T-helper 1 cell treated with Interleukin-12 subunit alpha and Interleukin-12 subunit beta and Interleukin-4 antibody, amounts not matched to agents 30 μg/mL and 1 μg/mL, for 36 hours (primary cell): Measurements from ENCODE around the gene NDUFC2.
"Not testable (repeated sequence)": the region's sequence is repeated elsewhere in the genome, so short reads cannot be mapped to it uniquely, and the experiment has no call there.

Experiments
- H3K27ac Mint-ChIP-seq: one replicate; pipeline ENCODE4 v1.8.0; 2021; ENCODE audit warnings: mild to moderate bottlenecking, mixed read lengths
- H3K27me3 Mint-ChIP-seq: one replicate; pipeline ENCODE4 v1.8.0; 2021; ENCODE audit warnings: low read depth, mixed read lengths
- H3K36me3 Mint-ChIP-seq: one replicate; pipeline ENCODE4 v1.8.0; 2021; ENCODE audit warnings: low read depth, mixed read lengths
- H3K4me1 Mint-ChIP-seq: one replicate; pipeline ENCODE4 v1.8.0; 2021; ENCODE audit warnings: low read depth, mixed read lengths
- H3K4me3 Mint-ChIP-seq: one replicate; pipeline ENCODE4 v1.8.0; 2021; ENCODE audit warnings: mild to moderate bottlenecking, moderate library complexity, mixed read lengths
- H3K9me3 Mint-ChIP-seq: one replicate; pipeline ENCODE4 v1.8.0; 2021; ENCODE audit warnings: mixed read lengths

Gene NDUFC2

DNA sequence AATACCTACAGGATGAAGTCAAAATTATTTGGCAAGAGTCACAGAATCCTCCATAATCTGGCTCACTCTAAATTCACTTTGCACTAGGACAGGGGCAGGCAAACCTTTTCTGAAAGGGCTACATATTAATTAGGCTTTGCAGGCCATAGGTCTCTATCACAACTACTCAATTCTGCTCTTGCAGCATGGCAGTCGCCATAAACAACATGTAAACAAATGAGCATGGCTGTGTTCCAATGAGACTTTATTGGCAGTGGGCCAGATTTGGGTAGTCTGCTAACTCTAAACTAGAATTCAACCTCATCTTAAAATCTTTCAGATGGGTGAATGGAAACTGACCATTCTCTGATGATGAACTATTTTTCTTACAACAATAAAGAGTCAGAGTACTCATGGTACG is 10.2 kb downstream of the NDUFC2 start:
- Mint-ChIP-seq H3K4me1 (peaks cover 3% of the 10 kb centered on the region), H3K36me3 (peaks cover 35% of the 10 kb centered on the region), H3K27me3 (no peaks in the 10 kb centered on the region), H3K4me3 (no peak overlapping the region), H3K27ac (no peak overlapping the region), H3K9me3 (no peaks in the 10 kb centered on the region)

DNA sequence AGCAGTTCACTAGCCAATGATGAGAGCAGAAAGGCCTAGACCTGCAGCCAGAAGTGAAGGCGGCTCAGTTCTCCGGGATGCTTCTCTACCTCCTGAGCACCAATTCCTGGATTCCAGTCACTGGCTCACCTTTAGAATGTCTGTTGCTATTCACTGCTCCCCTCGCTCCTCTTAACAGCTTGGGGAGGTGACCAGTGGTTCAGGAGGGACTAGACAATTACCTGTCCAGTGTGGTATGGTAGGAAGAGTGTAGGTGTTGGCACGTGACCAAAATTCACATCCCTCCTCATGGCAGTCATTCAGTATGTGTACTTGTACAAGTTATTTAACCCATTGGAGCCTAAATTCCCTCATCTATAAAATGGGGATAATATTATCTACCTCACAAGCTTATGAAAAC is 12.0 kb downstream of the NDUFC2 start:
- Mint-ChIP-seq H3K27me3 (no peaks in the 10 kb centered on the region), H3K9me3 (no peaks in the 10 kb centered on the region), H3K4me1 (peaks cover 3% of the 10 kb centered on the region), H3K4me3 (no peak overlapping the region), H3K27ac (no peak overlapping the region), H3K36me3 (peaks cover 39% of the 10 kb centered on the region)

DNA sequence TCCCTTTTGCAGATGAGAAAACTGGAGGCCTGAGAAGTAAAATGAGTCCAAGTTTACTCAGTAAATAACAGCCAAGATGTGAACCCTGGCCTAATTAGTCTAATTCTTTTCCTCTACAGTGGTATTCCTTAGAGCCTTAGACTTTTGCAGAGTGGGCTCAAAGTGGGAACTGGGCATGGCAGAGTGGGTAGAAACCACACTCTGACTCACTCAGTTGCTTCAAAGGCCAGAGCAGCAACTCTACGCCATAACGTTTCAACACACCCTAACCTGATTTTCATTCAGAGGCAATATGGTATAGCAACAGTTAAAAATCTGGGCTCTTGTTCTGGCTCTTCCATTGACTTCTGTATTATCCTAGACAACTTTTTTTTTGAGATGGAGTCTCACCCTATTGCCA is 13.2 kb downstream of the NDUFC2 start:
- H3K27ac Mint-ChIP-seq = no peak overlapping the region
- H3K4me3 Mint-ChIP-seq = no peak overlapping the region
- peaks cover 32% of the 10 kb centered on the region for H3K36me3 Mint-ChIP-seq
- H3K4me1 Mint-ChIP-seq = peaks cover 1% of the 10 kb centered on the region
- no peaks in the 10 kb centered on the region for H3K27me3 Mint-ChIP-seq
- no peaks in the 10 kb centered on the region for H3K9me3 Mint-ChIP-seq

- Mint-ChIP-seq H3K9me3 (no peaks in the 10 kb centered on the region), H3K27me3 (no peaks in the 10 kb centered on the region), H3K36me3 (peaks cover 25% of the 10 kb centered on the region), H3K4me1 (peaks cover 1% of the 10 kb centered on the region), H3K4me3 (no peak overlapping the region), H3K27ac (no peak overlapping the region)
These were observed 14.5 kb downstream of the NDUFC2 start for GRCh38 chr11:78065203-78065602.

DNA sequence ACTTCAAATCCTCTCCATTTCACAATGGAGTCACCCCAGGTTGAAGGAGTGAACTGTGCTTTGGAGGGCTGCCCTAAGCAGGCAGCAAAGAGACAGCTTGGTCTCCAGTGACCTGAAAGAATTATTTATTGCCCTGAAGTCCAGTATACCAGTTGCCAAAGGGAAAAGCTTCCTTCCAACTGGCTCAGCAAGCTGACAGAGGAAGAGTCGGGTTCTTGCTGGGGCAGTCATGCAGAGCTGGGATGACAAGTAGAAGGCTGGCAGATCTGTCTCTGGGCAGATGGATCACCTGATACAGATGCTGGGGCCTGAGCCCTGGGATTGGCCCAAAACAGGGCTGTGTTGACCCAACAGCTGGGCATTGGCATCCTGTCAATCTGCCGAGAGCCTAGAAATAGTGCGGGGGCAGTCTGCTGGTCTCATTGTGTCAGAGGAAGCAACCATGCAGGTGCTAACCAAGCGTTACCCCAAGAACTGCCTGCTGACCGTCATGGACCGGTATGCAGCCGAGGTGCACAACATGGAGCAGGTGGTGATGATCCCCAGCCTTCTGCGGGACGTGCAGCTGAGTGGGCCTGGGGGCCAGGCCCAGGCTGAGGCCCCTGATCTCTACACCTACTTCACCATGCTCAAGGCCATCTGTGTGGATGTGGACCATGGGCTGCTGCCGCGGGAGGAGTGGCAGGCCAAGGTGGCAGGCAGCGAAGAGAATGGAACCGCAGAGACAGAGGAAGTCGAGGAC is 16.1 kb downstream of the NDUFC2 start, which contains the start of gene THRSP:
Gene THRSP (plus strand): TSS at position 422 of the 742 bp plus-strand sequence. CDS start 21 bp downstream, at position 443.
- H3K4me1 Mint-ChIP-seq = peaks cover 1% of the 10 kb centered on the region
- H3K9me3 Mint-ChIP-seq = no peaks in the 10 kb centered on the region
- H3K27ac Mint-ChIP-seq = no peak within 1 kb of the TSS
- peaks cover 14% of the 10 kb centered on the region for H3K36me3 Mint-ChIP-seq
- no peak within 1 kb of the TSS for H3K4me3 Mint-ChIP-seq
- no peaks in the 10 kb centered on the region for H3K27me3 Mint-ChIP-seq

- Mint-ChIP-seq H3K9me3 (no peaks in the 10 kb centered on the region), H3K27ac (no peak overlapping the region), H3K36me3 (peaks cover 9% of the 10 kb centered on the region), H3K27me3 (no peaks in the 10 kb centered on the region), H3K4me3 (no peak overlapping the region), H3K4me1 (no peaks in the 10 kb centered on the region)
These were observed 17.0 kb downstream of the NDUFC2 start for GRCh38 chr11:78062671-78063070.

DNA sequence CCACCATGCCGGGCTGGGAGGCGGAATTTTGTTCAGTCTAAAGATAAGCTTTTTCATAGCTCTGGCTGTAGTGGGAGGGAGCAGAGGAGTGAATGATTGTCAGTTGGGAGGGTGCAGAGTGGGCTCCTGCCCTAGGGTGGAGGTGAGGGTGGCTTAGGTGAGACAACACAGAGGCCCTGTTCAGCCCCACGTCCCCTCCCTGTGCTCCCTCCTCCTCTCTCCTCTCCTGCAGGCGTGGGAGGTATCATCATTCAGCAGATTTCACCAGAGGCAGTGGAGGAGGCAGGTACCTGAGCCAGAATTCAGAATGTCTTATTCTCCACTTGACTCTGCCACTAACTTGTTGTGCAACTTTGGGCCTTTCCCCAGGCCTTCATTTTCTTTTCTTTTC is 17.7 kb downstream of the NDUFC2 start:
- Mint-ChIP-seq H3K36me3 (peaks cover 4% of the 10 kb centered on the region), H3K27me3 (no peaks in the 10 kb centered on the region), H3K4me3 (no peak overlapping the region), H3K9me3 (no peaks in the 10 kb centered on the region), H3K4me1 (no peaks in the 10 kb centered on the region), H3K27ac (no peak overlapping the region)

DNA sequence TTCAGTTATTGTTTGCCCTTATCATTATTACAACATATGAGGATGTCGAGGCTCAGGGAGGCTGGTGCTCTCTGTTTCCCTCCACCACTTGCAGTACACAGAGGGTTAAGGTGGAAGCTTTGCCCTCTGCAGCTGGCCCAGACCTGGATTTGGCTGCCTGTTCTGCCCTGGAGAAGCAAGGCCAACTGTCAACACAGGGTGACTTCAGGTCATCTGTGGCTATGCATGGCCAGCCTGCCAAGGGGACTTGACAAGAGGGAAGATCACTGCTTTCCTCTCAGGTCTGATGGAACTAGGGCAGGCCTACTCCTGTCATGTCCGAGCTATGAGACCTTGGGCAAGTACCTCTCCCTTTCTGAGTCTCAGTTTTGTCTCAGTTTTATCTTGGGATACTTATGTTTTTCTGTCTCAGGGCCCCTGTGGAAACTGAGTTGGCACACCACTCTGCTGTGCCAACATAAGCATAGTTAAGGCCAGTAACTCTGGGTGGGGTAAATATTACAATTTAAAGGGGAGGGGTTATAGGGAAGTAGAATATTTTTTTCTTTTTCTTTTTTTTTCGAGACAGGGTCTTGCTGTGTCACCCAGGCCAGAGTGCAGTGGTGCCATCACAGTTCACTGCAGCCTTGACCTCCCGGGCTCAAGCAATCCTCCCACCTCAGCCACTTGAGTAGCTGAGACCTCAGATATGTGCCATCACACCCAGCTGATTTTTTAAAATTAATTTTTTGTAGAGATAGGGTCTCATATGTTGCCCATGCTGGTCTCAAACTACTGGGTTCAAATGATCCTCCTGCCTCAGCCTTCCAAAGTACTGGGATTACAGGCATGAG is 18.4 kb downstream of the NDUFC2 start:
- H3K27me3 Mint-ChIP-seq = no peaks in the 10 kb centered on the region
- H3K27ac Mint-ChIP-seq = no peak overlapping the region
- peaks cover 4% of the 10 kb centered on the region for H3K36me3 Mint-ChIP-seq
- no peaks in the 10 kb centered on the region for H3K9me3 Mint-ChIP-seq
- H3K4me1 Mint-ChIP-seq = no peaks in the 10 kb centered on the region
- H3K4me3 Mint-ChIP-seq = no peak overlapping the region

DNA sequence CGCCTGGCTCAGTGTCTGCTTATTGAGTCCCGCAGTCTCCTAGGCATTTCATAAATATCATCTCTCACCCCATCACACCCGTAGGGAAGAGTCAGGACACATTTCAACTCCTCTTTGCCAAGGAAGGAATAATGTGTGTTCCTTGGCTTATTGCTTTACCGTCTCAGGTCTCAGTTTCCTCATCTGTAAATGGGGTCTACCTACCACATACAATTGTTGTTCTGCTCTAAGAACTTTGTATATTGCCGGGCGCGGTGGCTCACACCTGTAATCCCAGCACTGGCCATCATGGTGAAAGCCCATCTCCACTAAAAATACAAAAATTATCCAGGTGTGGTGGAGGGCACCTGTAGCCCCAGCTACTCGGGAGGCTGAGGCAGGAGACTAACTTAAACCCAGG is 19.1 kb downstream of the NDUFC2 start:
- Mint-ChIP-seq H3K4me1 (no peaks in the 10 kb centered on the region), H3K27me3 (no peaks in the 10 kb centered on the region), H3K9me3 (no peaks in the 10 kb centered on the region), H3K27ac (no peak overlapping the region), H3K4me3 (no peak overlapping the region), H3K36me3 (peaks cover 4% of the 10 kb centered on the region)

GRCh38 chr11:78059749-78060328 is 19.8 kb downstream of the NDUFC2 start:
- not testable (repeated sequence) for H3K27ac Mint-ChIP-seq, H3K27me3 Mint-ChIP-seq, H3K9me3 Mint-ChIP-seq, H3K36me3 Mint-ChIP-seq, H3K4me1 Mint-ChIP-seq, H3K4me3 Mint-ChIP-seq

DNA sequence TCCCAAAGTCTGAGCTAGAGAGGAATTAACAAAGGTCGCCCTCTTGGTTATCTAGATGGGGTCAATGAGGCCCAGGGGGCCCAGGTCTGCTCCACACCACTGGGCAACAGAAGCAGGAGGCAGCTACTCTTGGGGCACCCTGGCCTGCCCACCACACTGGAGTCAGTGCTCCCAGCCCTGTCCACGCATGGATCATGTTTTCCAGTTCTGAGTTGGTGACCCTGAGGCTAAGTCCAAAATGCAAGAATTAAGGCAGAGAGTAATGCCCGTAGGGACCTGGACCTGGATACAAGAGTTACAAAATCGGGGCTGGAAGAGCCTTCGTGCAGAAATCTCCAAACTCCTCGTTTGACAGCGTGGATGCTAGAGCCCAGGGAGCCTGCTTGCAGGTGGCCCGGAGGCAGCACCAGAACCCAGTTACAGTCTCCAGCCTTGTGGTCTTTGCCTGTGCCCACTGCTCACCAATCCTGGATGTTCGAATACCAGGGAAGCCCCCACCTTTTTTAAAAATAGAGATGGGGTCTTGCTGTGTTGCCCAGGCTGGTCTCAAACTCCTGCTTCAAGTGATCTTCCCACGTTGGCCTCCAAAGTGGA is 22.1 kb downstream of the NDUFC2 start:
- Mint-ChIP-seq H3K4me3 (no peak overlapping the region), H3K36me3 (peaks cover 2% of the 10 kb centered on the region), H3K9me3 (no peaks in the 10 kb centered on the region), H3K4me1 (peaks cover 2% of the 10 kb centered on the region), H3K27me3 (no peaks in the 10 kb centered on the region), H3K27ac (no peak overlapping the region)

GRCh38 chr11:78056093-78056492 is 23.6 kb downstream of the NDUFC2 start:
- Mint-ChIP-seq H3K4me3 (no peak overlapping the region), H3K27me3 (no peaks in the 10 kb centered on the region), H3K4me1 (peaks cover 4% of the 10 kb centered on the region), H3K9me3 (no peaks in the 10 kb centered on the region), H3K36me3 (peaks cover 2% of the 10 kb centered on the region), H3K27ac (no peak overlapping the region)

DNA sequence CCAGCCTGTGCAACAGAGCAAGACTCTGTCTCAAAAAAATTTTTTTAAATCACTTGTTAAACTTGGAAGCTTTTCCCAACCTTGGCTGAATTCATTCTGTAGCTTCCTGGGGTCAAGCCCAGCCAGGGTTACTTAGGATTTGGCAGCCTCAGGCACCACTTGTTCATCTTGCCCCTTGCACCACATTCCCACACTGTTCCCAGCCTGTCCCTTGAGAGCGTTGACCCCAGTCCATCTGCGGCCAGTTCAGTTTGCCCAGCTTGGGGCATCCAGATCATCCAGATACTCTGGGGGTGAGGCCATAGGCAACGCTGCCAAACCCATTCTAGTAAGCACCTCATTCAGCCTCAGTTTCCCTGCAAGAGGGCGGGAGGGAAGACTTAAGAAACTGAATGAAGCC is 24.7 kb downstream of the NDUFC2 start:
- Mint-ChIP-seq H3K27me3 (no peaks in the 10 kb centered on the region), H3K9me3 (no peaks in the 10 kb centered on the region), H3K4me1 (peaks cover 11% of the 10 kb centered on the region), H3K27ac (no peak overlapping the region), H3K4me3 (no peak overlapping the region), H3K36me3 (peaks cover 3% of the 10 kb centered on the region)

DNA sequence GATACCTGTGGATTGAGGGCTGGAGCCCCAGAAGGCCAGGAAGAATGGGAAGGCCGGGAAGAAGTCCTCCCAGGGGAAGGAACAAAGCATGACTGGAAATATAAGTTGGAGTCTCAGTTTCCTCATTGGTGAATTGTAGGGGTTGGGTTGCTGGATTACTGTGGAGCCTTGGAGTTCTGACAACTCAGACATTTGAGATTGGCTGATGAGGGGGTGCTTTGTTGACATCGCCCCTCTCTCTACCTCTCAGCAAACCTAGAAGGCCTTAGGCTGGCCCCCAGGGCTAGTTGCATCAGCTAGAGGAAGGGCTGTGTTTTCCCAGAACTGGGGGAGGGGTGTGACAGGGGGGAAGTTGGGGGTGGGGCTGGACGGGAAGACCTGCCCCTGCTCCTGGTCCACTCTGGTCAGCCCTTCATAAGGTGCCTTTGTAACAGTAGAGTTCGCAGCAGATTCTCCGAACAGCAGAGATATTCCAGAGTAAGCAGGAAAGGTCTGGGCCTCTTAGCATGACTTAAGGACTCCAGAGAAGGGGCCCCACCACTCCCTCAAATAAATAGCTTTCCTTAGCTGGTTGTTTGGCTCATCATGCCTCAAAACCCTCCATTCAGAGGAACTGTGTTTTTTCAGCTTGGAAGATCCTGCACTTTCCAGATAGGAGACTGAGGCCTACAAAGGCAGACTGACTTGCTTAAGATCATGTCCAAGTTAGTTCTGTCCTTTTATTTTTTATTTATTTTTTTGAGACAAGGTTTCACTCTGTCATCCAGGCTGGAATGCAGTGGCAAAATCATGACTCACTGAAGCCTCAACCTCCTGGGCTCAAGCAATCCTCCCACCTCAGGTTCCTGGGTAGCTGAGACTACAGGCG is 28.5 kb downstream of the NDUFC2 start:
- Mint-ChIP-seq H3K4me3 (no peak overlapping the region), H3K4me1 (peaks cover 14% of the 10 kb centered on the region), H3K27ac (peak overlapping the region; percentile 63), H3K9me3 (no peaks in the 10 kb centered on the region), H3K36me3 (peaks cover 3% of the 10 kb centered on the region), H3K27me3 (no peaks in the 10 kb centered on the region)
